ENCODE data around the gene ZBTB33.

The ZBTB33 gene, protein sequence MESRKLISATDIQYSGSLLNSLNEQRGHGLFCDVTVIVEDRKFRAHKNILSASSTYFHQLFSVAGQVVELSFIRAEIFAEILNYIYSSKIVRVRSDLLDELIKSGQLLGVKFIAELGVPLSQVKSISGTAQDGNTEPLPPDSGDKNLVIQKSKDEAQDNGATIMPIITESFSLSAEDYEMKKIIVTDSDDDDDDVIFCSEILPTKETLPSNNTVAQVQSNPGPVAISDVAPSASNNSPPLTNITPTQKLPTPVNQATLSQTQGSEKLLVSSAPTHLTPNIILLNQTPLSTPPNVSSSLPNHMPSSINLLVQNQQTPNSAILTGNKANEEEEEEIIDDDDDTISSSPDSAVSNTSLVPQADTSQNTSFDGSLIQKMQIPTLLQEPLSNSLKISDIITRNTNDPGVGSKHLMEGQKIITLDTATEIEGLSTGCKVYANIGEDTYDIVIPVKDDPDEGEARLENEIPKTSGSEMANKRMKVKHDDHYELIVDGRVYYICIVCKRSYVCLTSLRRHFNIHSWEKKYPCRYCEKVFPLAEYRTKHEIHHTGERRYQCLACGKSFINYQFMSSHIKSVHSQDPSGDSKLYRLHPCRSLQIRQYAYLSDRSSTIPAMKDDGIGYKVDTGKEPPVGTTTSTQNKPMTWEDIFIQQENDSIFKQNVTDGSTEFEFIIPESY

DNA sequence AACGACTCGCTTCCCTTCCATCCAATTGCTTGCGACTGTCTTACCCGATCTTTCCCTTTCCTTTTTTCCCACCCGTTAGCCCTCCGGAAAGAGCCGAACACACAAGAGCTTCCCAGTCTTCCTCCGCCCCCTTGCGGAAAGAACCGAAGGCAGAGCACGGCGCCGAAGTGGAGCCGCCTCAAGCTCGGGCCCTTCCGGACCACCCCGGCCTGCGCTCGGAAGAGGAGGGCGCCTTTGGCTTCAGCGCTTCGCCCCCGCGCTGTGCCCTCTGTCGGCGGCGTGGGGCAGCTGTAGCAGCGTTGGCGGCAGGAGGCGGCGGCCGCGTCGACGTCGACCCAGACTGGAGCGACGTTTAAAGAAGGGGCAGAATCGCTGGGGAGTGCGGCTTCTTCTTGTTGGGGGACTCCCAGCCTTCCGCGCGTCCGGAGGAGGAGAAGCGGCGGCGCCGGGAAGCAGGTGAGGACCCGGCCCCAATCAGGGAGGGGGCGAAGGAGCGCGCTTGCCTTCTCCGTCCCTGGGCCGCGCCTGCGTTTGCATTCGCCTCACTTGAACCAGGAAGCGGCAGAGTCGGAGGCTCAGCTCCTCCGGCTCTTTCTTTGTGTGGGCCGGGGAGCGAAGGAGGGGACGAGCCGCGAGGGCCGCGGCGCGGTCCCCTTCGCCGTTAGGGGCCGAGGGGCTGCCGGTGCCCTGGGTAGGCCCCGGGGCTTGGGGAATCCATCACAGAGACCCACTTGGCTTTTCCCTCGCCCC lies at the start of gene ZBTB33:
Gene ZBTB33 (plus strand): TSS at position 291 of the 750 bp plus-strand sequence. CDS start 2,604 bp downstream, outside the sequence.
- peak; percentile 87 to 90 for DNase-seq

DNA sequence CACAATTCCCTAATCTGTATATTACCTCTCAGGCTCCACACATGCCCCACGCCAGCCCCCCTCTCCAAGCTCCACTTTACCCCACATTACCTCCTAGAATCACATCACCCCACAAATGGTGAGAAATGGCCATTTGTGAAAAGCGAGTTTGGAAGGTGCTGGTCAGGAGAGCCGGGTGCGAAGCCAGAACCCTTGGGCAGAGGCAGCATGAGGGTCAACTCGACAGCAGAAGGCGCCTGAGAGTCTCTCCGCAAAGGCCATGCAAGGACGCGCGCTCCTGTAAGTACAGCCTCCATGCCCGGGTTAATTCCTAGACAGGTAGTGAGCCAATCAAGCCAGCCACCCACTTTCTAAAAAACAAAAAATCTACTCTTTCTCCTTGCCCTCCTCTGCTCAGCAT lies 49.8 kb upstream of the ZBTB33 start:
- DNase-seq, result no peak

DNA sequence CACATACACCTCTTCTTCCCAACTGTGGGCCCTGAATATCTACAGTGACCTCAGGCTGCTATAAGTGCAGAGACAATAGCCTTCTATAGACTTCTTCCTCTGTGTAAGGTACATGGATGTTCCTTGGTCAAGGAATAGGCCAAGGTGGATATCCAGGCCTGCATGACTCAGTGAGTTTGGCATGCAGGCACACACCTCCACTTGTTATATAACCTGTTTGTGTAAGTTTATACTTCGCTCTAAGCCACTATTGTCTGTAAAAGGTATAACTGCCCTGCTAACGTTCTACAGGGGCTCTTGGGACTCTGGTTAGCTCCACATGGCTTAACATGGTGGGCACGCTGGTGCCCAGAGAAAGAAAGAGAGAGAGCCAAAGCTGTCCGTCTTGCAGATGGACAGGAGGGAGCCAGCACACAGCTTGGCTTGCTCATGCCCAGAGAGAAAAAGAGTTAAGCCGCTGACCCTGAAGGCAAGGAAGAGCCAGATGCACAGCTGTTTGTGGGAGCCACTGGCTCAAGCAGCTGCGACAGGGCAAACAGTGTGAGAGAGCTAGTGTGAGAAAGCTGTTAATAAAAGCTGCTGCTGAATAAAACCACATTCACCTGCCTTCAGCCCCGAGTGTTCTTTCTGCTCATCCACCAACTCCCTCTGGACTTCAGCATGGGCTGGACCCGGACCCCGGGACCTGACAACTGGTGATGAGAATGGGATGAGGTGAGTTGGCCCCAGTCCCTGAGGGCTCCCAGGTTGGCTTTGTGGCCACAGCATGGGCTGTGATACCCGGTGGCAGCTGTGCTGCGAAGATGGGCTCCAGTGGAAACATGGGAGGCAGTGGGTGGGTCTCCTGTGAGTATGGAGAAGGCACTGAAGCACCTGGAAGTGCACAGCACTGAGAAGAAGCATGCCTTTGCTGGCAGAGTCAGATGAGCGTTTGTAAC lies 44.5 kb upstream of the ZBTB33 start:
- no peak for DNase-seq

DNA sequence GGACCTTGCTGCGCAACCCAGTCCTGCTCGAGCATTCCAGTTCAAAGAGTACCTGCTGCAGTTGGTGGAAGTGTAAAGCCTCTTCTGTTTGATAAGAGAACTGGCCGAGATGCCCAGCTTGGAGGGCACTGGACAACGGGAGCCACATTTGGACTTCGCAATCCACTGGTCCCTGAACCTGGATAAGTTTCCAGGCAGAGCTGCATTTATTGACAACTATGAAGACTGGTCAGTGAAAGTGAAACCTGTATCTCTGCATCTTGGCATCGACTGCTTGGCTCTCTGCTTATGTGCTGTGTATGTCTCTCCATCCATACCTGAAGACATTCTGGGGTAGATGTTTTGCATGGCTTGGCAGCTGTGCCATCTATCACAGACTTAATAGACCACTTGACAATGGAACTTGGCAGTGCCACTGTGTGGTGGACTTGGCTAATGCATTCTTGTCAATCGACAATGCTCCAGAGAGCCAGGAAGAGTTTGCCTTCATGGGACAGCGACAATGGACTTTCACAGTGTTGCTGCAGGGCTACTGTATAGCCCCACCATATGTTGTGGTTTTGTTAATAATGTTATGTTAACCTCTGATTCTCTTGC lies 43.5 kb upstream of the ZBTB33 start:
- DNase-seq, result no peak

DNA sequence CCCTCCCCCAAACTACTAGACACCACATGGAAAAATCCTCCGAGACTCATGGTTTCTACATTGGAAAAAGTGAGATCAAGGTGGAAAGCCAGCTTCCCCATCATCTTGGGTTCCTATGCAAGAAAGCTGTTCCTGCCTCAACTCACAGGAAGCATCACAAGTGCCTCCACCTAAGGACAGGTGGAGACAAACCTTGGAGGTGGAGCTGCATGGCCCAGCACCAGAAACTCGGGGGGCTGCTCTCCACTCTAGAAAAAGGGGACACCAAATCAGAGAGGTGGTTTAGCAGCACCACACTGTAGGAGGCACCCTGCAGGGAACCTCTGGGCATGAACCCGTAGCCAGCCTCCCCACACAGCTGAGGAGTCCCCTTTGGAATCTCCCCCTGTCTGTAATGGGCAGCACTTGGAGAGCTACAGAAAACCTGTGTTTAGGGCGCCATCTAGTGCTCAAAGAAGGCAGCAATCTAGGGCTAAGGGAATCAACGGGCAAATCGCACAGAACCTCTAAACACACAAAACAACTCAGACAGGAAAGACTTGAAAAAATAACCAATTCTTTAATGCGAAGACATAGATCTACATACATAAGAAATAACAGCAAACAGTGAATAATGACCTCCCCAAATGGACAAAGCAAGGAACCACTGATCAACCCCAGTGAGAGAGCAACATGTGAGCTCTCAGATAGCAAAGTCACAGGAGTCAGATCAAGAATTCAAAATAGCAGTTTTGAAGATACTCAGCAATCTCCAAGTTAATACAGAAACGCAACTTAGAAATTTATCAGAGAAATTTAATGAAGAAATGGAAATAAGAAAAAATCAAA lies 37.0 kb upstream of the ZBTB33 start:
- peak; percentile 9 to 29 for DNase-seq

DNA sequence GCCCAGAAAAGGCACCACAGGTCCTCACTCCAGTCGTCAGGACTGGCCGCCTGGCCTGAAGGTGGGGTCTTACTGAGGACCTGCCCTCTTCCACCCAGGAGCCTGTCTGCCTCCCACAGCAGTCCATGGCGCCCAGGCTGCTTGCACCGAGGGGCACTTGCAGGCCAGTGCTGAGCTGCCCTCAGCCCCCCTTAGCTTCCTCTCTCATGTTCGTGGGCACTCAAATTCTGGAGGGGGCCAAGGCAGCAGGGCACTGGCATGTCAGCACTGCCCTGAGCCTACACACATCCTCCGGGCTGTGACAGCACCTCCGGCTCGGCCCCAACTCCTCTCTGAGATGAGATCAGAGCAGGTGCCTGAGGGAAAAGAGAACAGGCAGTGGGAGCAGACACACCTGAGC lies 27.2 kb upstream of the ZBTB33 start:
- DNase-seq, result no peak

DNA sequence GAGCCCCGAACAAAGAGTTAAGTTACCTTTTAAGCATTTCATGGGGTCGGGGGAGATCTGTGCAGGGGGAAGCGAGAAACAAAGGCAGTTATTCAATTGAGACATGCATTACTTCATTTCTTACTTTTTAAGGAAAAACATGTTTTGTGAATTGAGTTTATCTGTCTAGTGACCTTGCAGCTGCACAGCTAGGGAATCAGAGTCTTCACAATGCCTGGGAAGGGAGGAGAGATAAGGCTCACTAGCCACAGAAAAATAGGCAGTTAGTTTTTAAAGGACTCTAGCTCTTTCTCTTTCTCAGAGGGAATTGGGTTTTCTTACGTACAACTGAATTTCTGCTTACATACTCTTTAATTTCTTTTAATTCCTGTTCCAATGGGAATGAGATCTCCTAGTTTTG lies 26.2 kb upstream of the ZBTB33 start:
- DNase-seq, result no peak

DNA sequence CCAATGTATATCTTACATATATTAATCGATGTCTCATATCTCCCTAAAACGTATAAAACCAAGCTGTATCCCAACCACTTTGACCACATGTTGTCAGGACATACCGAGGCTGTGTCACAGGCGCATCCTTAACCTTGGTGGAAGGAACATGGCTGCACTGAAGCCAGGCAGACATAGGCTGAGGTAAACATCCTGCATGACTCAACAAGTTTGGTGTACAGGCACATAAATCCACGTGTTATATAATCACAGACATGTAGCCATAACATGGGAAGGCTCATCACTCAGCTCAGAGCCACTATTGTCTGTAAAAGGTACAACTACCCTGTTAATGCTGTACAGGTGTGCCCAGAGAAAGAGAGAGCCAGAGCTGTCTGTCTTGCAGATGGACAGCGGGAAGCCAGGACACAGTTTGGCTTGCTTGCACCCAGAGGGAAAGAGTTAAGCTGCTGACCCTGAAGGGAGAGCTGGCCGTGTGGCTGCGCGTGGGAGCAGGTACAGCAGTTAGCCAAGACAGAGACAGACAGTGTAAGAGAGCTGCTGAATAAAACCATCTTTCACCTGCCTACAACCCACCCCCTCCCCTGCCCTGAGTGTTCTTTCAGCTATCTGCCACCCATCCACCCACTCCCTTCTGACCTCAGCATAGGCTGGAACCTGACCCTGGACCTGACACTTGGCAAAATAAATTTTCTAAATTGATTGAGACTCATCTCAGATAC lies 22.3 kb upstream of the ZBTB33 start:
- no peak for DNase-seq

DNA sequence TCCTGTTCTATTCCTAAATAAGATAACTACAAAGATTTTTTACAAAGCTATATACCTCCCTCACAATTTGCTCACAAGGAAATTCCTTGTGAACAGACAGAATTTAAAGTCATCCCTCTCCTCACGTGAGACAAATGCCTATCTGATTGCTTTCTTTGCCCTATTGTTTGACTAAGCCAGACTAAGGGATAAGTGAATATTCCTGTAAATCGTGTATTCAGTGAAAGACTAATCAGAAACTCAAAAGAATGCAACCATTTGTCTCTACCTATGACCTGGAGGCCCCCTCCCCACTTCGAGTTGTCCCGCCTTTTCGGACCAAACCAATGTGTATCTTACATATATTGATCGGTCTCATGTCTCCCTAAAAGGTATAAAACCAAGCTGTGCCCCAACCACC lies 15.3 kb upstream of the ZBTB33 start:
- DNase-seq, result no peak

DNA sequence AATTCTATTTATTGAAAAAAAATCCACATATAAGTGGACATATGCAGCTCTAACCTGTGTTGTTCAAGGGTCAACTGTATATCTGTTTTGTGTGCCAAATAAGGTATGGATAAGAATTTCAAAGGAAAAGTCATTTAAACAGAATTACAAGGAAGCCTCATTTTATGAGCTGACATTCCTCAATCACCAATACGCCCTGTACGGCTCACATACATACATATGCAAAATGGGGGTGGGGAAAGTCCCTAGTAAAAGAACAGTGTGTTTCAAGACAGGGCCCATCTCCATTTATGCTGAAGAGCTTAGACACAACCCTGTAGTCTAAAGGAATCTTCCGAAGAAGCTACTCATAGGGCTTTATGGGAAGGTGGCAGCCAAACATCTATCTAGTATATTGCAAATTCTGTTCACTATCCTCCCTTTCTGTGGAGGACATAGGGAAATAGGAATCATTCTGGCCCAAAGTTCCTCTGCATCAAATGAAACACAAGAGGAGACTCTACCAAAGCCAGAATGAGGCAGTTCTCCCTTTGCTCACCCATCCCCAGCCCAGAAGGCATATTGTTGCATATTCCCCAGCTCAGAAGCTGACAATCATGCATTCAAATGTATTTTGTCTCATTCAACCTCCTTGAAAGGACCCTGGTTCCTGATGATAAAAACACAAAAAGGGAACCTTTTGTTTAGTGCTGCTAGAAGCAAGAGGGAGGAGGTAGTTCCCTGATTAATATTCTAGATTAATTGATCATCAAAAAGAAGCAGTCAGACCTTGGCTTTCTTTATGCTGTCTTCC lies 13.7 kb upstream of the ZBTB33 start:
- DNase-seq, result no peak

DNA sequence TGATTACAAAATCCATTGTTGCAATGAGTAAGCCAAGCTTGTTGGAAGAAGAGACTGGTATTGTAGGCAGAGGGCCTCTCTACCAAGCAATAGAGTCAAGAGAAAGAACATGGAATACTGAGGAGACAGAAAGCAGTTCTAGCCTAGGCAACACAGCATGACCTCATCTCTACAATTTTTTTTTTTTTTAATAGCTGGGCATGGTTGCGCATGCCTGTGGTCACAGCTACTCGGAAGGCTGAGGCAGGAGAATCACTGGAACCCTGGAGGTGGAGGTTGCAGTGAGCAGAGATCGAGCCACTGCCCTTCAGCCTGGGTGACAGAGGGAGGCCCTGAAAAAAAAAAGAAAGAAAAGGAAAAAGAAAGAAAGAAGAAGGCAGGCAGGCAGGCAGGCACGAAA lies 11.7 kb upstream of the ZBTB33 start:
- DNase-seq, result no peak

DNA sequence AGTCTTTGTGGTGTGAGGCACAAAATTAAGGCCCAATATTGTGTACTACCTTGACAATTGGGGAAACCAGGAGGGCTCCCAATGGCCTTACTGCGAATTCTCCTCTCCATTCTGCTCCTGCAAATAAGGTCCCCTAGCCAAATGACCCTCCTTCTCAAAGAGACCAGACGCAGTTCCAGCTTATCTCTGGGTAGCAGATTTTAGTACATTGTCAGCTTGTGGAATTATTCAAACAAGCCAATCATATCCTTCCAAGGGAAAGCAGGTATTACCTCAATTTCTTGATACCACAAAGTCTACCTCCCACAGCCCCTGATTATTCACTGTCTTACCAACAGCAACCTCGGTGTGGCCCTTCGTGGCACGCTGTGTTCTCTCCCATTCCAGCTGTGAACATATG lies 7.8 kb upstream of the ZBTB33 start:
- DNase-seq, result no peak

DNA sequence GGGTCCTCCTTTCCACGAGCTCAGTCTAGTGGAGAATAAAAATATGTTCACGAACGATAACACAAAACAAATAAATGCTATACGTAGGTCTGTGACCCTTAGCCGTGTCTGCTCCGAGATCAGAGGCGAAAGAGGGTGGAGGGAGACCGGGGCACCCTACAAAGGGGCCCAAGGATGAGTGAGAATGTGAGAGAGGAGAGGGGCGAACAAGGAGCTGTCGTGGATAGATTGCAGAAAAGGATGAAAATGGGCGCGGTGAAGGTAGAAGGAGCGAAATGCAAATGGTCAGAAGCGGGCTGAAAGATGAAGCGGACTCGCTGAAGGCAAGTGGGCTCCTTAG lies 6.2 kb upstream of the ZBTB33 start:
- DNase-seq, result no peak

DNA sequence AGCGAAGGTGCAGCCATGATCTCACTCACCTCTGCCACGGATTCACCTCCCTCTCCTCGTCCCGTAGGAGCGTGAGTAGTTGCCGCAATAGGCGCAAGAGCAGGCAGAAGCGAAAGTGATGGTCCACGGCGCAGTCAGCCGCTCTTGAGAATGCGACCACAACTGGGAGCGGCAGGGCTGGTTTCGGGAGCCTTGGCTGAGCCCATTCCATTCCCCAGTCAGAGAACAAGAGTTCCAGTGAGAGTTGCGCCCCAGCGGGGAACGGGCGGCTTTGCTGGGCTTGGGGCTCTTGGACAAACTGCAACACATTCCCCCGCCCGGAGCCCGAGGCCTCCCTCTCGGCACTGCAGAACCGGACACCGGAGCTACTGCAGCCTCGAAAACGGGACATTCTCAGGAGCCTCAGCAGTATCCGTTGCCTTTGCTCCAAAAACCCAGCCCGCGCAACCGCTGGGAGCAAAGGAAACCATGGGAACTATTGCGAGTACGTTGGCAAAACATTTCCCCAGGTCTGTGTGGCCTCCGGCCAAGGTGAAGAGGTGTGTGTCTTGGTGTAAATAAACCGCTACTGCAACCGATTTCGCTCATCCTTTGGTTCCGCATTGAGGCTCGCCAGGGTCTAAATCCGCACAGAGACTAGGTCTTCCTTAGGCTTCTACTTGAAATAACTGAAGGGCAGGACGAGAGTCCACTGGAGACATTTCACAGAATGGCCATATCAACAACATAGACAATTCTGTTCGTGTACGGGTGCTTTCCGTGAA lies 5.7 kb upstream of the ZBTB33 start:
- DNase-seq, result peak; percentile 61 to 71

DNA sequence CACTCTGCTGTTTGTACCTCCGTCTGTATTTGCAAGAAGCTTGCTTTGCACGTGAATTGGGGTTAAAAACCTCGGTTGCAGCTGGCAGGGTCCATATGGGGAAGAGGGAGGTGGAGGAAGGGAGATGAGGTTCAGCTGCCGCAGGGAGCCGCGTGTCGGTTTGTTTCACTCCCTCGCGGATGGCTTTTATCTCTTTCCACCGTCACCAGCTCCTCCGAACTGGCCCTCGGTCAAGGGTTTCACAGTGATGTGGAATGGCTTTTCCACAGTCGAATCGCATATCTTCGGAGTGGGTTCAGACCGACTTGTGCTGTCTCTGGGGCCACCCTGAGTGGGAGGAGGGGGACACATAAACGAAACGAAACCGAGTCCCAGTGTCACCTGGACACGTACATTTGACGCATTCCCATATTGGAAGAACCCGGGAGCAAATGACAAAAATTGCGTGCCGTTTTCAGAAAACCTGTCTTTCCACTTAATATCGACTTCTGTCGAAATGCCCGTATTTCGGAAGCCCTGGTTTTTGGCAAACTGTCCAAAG lies 929 bp downstream of the ZBTB33 start:
- DNase-seq, result no peak

DNA sequence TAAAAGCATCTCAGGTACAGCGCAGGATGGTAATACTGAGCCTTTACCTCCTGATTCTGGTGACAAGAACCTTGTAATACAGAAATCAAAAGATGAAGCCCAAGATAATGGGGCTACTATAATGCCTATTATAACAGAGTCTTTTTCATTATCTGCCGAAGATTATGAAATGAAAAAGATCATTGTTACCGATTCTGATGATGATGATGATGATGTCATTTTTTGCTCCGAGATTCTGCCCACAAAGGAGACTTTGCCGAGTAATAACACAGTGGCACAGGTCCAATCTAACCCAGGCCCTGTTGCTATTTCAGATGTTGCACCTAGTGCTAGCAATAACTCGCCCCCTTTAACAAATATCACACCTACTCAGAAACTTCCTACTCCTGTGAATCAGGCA lies 3.2 kb downstream of the ZBTB33 start:
- DNase-seq, result no peak

DNA sequence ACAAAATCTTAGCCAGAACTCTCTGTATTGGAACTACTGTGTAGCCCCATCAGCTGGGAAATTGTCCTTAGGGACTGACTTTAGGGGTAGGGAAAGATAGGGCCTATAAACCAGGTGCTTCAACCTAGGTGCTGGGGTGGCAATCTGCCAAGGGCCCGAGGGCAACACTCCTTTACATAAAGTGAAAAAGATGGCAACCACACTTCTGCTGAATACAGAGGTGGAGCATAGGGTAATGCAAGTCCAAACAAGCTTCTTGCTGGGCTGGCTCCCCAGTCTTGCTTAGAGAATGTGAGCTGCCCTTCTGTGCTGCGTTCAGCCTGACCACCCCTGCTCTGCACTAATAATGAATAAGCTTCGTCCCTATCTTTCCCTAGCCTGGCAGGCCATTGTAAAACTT lies 9.8 kb downstream of the ZBTB33 start:
- DNase-seq, result no peak

DNA sequence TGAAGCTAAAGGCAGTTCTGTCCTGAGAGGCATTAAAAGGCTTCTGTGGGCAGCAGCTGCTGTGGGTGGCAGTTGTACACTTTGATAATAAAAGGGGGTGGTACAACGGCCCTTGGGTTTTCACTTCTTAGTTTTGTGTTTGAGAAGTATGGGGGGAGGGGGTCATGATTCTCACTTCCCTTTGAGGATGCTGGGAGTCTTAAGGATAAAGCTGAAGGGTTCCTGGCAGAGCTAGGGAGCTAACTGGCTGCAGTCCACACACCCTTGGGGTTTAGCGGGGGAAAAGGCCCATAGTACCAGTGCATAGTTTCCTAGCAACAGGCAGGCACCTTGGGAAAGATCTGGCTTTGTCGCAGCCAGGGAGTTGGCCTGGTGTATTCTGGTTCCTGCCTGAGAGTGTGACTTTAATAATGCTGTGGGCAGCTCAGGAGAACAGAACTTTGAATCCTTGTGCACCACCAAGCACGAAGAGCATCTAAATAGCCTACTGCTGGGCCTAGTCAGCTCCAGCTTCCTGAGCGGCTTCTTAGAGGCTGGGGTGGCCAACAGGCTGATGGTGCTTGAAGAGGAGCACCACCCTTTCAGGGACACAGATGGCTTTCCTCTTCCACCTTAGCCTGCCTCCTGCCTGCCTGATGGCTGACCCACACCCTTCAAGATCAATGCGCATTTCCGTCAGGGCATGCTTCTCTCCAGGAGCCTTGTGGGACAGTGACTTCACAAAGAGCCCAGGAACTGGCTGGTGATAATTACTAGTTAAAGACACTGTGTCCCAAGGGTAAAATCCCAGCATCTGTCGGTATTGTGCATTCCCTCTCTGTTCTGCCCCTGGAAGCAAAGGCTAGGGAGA lies 12.5 kb downstream of the ZBTB33 start:
- no peak for DNase-seq
